ENCODE measurements around the gene GAPDHS. TPM values are rescaled to one million over a fixed set of nuclear protein-coding genes. Genes with fewer than 3 reads are reported as not detected.

The GAPDHS gene
- total RNA-seq: not detected in 2 replicates

DNA sequence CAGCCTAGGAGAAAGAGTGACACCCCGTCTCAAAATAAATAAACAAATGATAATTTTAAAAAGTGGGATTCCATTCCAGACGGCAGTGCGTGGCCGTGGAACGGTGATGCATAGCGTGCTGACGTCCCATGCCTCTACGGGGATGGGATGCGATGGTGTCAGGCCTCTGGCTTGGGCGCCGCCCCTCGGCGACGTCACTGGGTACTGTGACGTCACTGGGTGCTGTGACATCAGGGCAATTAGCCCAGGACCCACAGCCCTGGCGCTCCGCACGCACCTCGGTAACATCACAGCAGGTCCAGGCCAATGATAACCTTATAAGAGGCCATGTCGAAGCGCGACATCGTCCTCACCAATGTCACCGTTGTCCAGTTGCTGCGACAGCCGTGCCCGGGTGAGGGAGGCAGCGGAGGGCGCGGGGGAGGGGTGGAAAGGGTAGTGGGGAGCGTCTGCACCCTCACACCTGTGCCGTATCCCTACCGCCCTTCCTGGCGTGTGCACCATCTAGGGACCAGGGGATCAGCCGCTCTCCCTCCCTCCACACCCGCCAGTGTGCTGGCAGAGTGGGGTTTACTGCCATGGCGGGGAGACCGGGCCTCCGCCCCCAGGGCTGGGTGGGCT, at the start of gene GAPDHS:
Gene GAPDHS, plus strand, starts transcription at position 256 of the 621 bp plus-strand sequence. Its CDS starts 72 bp downstream, at position 328.

DNA sequence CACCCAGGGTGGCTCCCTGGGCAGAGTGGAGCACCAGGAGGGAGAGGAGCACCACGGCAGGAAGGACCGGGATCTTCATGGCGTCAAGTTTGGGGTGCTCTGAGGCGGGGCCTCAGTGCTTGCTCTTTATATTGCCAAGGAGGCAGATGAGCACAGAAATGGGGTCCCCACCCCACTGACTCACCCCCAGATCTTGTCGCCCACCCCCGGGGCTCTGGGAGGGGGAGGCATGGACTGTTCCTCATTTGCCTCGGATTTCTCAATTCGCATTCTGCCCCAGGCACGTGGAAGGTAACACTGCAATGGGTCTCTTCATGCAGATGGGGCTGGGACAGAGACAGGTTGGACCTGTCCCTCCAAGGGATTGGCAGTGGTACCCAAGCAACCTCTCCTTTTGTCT, 42.9 kb upstream of the GAPDHS start, which contains the start of gene KRTDAP:
Gene KRTDAP, minus strand, starts transcription at position 101 of the 400 bp plus-strand sequence. Its CDS starts 22 bp downstream, at position 79.

DNA sequence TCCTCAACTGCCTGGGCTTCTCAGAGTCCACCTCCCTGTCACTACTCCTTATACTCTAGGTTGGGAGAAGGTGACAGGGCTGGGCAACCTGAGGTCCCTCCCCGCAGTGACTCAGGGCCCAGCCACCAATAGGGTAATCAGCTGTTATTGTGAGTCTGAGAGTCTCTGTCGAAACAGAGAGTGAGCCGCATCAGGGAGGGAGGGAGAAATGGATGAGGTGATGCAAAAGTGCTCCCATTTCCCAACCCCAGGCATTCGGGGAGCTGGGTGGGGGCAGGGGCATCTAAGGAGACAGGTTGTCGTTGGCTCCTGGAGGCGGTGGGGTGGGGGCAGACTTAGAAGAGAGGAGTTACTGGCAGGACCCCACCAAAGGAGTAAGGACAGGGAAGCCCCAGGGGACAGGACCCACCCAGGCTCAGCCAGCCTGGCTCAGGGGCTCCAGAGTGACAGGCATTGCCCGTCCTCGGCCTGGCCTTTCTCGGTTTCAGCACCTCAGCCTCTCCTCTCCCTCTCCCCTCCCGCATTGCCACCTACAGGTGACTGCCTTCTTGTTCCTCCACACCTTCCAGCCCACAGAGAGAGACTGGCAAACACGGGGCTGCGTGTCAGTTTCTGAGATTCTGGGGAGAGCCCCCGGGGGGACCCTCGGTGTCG, 19.5 kb upstream of the GAPDHS start, which contains the start of gene DMKN:
Gene DMKN, minus strand, starts transcription at position 22 of the 654 bp plus-strand sequence. CDS start 174 bp downstream, outside the sequence.

DNA sequence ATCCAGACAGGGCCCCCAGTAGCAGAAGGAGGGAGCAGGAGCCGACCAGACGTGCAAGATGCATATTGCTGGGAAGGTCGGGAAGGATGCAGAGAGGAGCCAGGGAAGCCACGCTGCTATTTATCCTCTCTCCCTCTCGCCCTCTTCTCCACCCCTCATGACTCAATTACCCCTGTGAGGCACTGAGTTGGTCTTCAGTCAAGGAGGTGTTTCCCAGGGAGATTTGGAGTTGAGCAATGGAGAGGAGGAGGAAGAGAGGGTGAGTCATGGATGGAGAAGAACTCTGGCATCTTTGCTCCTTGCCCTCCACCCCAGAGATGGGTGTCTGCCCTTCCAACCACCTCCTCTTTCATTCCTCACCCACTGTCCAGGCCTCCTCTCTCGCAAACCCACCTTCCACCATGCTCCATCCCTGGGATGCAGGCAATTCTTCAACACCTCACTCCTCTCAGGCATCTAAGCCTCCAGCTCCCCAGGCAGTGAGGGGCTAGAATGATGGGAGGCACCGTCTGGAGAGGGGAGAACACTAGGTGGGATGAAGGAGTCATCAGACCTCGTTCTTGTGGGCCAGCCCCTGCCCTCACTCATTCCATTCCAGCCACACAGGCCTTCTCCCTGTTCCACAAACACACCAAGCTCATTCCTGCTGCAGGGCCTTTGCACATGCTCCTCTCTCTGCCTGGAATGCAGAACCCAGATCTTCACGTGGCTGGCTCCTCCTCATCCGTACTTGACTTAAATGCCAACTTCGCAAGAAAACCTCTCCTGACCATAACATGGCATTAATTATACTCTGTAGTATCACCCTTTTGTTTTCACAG, 4.8 kb upstream of the GAPDHS start, which contains the start of gene SBSN:
Gene SBSN, minus strand, starts transcription at position 94 of the 821 bp plus-strand sequence. Its CDS starts 30 bp downstream, at position 64.

DNA sequence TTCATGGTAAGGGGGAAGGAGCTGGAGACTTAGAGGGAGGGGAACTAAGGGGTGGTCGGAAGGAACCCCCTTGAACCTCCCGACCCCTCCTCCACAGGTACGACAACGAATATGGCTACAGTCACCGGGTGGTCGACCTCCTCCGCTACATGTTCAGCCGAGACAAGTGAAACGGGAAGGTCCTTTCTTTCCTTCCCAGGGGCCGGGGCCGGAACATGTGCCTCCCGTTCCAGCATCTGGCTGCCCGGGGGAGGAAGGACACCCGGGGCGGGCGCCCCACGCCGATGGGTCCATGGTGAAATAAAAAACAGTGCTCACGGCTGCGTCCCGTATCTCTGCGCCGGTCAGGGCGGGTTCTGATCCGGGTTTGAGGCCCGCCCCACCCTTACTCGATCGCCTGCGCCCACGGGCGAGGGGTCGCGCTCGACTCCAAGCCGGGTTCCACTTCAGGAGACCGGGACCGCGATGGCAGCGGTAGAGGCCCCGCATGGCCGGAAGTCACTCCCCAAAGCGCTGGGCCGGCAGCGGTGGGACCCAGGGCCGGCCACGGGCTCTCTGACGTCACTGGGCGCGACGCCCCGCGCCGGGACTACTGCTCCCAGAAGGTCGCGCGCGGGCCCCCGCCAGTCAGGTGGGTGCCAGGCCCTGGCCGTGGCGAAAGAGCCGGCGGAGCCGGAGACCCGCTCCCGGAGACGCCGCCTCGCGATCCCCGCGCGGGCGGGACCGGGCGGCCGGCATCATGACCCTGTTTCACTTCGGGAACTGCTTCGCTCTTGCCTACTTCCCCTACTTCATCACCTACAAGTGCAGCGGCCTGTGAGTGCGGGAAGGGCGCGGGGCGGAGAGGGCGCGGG, 12.0 kb downstream of the GAPDHS start, which contains the start of gene TMEM147:
Gene TMEM147, plus strand, starts transcription at position 626 of the 854 bp plus-strand sequence. Its CDS starts 114 bp downstream, at position 740.

DNA sequence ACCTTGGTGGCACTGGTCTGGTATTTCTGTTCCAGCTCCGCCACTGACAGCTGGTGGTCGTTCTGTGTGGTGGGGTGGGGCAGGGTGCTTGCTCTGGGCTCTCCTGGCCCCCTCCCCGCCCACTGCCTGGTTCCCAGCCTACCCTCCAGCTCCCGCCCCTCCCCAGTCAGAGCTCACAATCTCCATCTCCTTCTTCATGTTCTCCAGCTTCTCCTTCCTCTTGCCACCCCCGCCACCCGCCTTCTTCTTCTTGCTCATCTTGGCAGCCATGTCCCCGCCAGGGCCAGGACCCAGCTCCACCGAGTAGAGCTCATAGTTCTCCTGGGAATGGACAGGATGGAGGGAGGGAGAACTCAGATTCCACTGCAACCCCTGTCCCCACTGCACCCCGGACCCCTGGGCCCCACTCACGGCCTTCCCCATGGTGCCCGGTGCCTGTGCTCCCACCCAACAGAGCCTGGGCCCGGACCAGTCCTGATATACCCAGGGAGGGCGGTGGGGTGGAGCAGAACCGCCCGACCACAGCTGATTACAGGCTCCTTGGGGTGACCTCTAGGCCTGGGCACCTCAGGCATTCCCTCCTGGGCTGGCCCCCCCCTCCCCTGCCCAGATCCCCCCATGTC, 30.1 kb downstream of the GAPDHS start, which contains the start of gene ATP4A:
Gene ATP4A, minus strand, starts transcription at position 452 of the 623 bp plus-strand sequence. Its CDS starts 29 bp downstream, at position 423.

DNA sequence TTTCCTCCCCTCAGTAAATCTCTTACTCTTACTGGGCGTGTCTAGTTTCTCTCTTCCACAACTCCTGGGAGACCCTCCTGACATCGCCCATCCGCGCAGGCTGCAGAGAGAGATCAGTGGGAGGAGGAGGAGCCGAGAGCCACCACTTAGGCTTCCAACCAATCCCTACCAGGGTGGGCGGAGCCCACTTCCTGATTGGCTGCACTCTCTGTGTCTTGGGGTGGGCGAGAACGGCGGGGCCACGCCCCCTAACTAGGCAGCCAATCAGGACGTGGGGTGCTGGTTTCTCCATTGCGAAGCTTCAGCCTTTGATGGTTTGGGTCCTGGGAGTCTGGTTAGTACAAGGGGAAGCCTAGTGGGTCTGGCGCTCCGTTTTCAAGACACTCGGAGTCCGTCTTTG, 52.6 kb downstream of the GAPDHS start, which contains the start of gene PMIS2:
Gene PMIS2, plus strand, starts transcription at position 326 of the 400 bp plus-strand sequence. CDS start 87 bp downstream, outside the sequence.

Other genes with a start within 250 kb of the GAPDHS start
- under 0.01 TPM in 1 of 2 replicates, not detected in the other for gene MAG, start 241.3 kb upstream of the GAPDHS start, total RNA-seq
- 0.11 and 1.6 TPM in 2 replicates for gene CD22, start 204.3 kb upstream of the GAPDHS start, total RNA-seq
- not detected in 2 replicates for gene FFAR1, start 185.6 kb upstream of the GAPDHS start, total RNA-seq
- gene FFAR3, start 175.0 kb upstream of the GAPDHS start, total RNA-seq: not detected in 2 replicates
- not detected in 2 replicates for gene GPR42, start 162.4 kb upstream of the GAPDHS start, total RNA-seq
- gene FFAR2, start 85.2 kb upstream of the GAPDHS start, total RNA-seq: not detected in 2 replicates
- not detected in 2 replicates for gene KRTDAP, start 43.0 kb upstream of the GAPDHS start, total RNA-seq
- 19.2 and 24.3 TPM in 2 replicates for gene DMKN, start 19.8 kb upstream of the GAPDHS start, total RNA-seq
- not detected in 2 replicates for gene SBSN, start 5.1 kb upstream of the GAPDHS start, total RNA-seq
- gene TMEM147, start 12.2 kb downstream of the GAPDHS start, total RNA-seq: 83.2 and 109 TPM in 2 replicates
- not detected in 2 replicates for gene ATP4A, start 30.2 kb downstream of the GAPDHS start, total RNA-seq
- not detected in 2 replicates for gene PMIS2, start 52.7 kb downstream of the GAPDHS start, total RNA-seq
- 8.4 and 9.0 TPM in 2 replicates for gene HAUS5, start 79.3 kb downstream of the GAPDHS start, total RNA-seq
- 49.5 and 79.6 TPM in 2 replicates for gene RBM42, start 95.6 kb downstream of the GAPDHS start, total RNA-seq
- gene ETV2, start 108.3 kb downstream of the GAPDHS start, total RNA-seq: 0.79 TPM in 1 of 2 replicates, not detected in the other
- gene COX6B1, start 114.9 kb downstream of the GAPDHS start, total RNA-seq: 268 and 559 TPM in 2 replicates
- gene UPK1A, start 133.1 kb downstream of the GAPDHS start, total RNA-seq: 0.39 TPM in 1 of 2 replicates, not detected in the other
- gene ZBTB32, start 171.1 kb downstream of the GAPDHS start, total RNA-seq: not detected in 2 replicates
- 9.7 and 14.5 TPM in 2 replicates for gene KMT2B, start 184.5 kb downstream of the GAPDHS start, total RNA-seq
- 2.0 and 3.5 TPM in 2 replicates for gene IGFLR1, start 209.0 kb downstream of the GAPDHS start, total RNA-seq
- gene U2AF1L4, start 212.0 kb downstream of the GAPDHS start, total RNA-seq: 12.7 and 18.8 TPM in 2 replicates
- 13.7 TPM in 2 replicates for gene PSENEN, start 212.2 kb downstream of the GAPDHS start, total RNA-seq
- gene LIN37, start 215.1 kb downstream of the GAPDHS start, total RNA-seq: 41.9 and 45.1 TPM in 2 replicates
- gene HSPB6, start 223.6 kb downstream of the GAPDHS start, total RNA-seq: 4.3 and 22.8 TPM in 2 replicates
- gene PROSER3, start 224.7 kb downstream of the GAPDHS start, total RNA-seq: 20.0 and 28.6 TPM in 2 replicates
- 8.7 and 14.5 TPM in 2 replicates for gene ARHGAP33, start 242.1 kb downstream of the GAPDHS start, total RNA-seq